Adrenal gland (tissue), 12 donors: ENCODE measurements around the gene GATAD2B. TPM values are rescaled to one million over a fixed set of nuclear protein-coding genes. Genes with fewer than 3 reads are reported as not detected.
"Not testable (repeated sequence)": the region's sequence is repeated elsewhere in the genome, so short reads cannot be mapped to it uniquely, and the experiment has no call there.

ENCODE experiments used
- DNase-seq, 7 donors: peaks; one replicate each; pipeline ENCODE4 v3.0.0-alpha.2; 2019 to 2020
- H3K27ac ChIP-seq, 5 donors: fragments of 200-600 bp; sonication (generic) in 4 of 5; 1 replicate in 3 of 5; 2 replicates in 2 of 5; pipeline versions ENCODE4 v1.5.1 to v1.8.0; 2016 to 2020; ENCODE audit warnings: mild to moderate bottlenecking in 1 of 5
- H3K27me3 ChIP-seq: fragments of 200-600 bp; 2 replicates; pipeline ENCODE4 v1.8.0; 2021
- H3K36me3 ChIP-seq, 2 donors: fragments of 200-600 bp; replicated peaks in 1 of 2; 1 replicate in 1 of 2; 2 replicates in 1 of 2; pipeline versions ENCODE4 v1.5.1 to v1.8.0; 2018 to 2022
- H3K4me1 ChIP-seq, 2 donors: fragments of 200-600 bp; replicated peaks in 1 of 2; 1 replicate in 1 of 2; 2 replicates in 1 of 2; pipeline versions ENCODE4 v1.5.1 to v1.8.0; 2018 to 2021
- H3K4me3 ChIP-seq, 4 donors: fragments of 200-600 bp; sonication (generic) in 3 of 4; one replicate each; pipeline ENCODE4 v1.5.1; 2016 to 2018
- H3K9me3 ChIP-seq, 3 donors: fragments of 200-600 bp; sonication (generic) in 1 of 3; replicated peaks in 1 of 3; 1 replicate in 2 of 3; 2 replicates in 1 of 3; pipeline versions ENCODE4 v1.5.1 to v1.8.0; 2016 to 2021
- POLR2A ChIP-seq, 2 donors: fragments of 450-650 bp; IDR thresholded peaks; one replicate each; pipeline ENCODE4 v1.6.1; 2017; ENCODE audit warnings: antibody characterized with exemption in 2 of 2, mild to moderate bottlenecking in 2 of 2, moderate library complexity in 1 of 2
- WGBS, 4 donors: extraction: QIAGEN DNeasy Blood & Tissue Kit in 2 of 4; methylation state at CpG; one replicate each; pipeline versions ENCODE4 v1.1.5 to v1.1.7; 2013 to 2017; 5-methylcytosine and 5-hydroxymethylcytosine counted together
- intact Hi-C, 2 donors: fragments of 100-400 bp; cut with DNase I; formaldehyde crosslinking; loops; one replicate each; pipeline versions ENCODE4 v1.14.1 to v1.15.0; 2022 to 2023
- polyA plus RNA-seq, 3 donors: library from polyadenylated mRNA; stranded (reverse); fragments of 200-250 nt in 2 of 3; fragments of 350-450 nt in 1 of 3; fragmentation: Illumina TruSeq in 1 of 3; extraction: RNeasy Lipid Tissue Mini Kit (QIAGEN cat#74804) in 1 of 3; gene quantifications; one replicate each; pipeline ENCODE4 v1.2.3, GENCODE V29; 2013 to 2014
- total RNA-seq, 9 donors: library from RNA; depleted of rRNA in 4 of 9; stranded (reverse); fragments of >200 nt in 4 of 9; fragments of 120-200 nt in 1 of 9; fragmentation: NEBNext Ultra II Directional in 1 of 9; extraction: Animal tissue kit (Norgen Biotek cat#: 25700) in 1 of 9; gene quantifications; one replicate each; pipeline versions ENCODE4 v1.1.0 to v1.2.4, GENCODE V29; 2013 to 2023
- TF ChIP-seq, protein P1 (sequence below), 6 experiments: fragments of 450-650 bp in 4 of 6; fragments of 200-600 bp in 2 of 6; sonication (generic) in 1 of 6; IDR thresholded peaks; 1 replicate in 5 of 6; 2 replicates in 1 of 6; pipeline versions ENCODE4 v1.5.1 to v1.8.0; 2016 to 2021; ENCODE audit warnings: antibody characterized with exemption in 6 of 6, mild to moderate bottlenecking in 2 of 6, moderate library complexity in 1 of 6
- donor health status: healthy with polysubstance abuse.
- donor health status: Bipolar disorder and iron deficiency.
- donor health status: DM: yes; HTN: yes; CAD: no.
- donor health status: DM: no; HTN: no; CAD: no.
- donor health status: DM: no; HTN: no; CAD: no.
- donor health status: DM: yes; HTN: yes; CAD: no.

The GATAD2B gene
- total and polyA plus RNA-seq, 12 donors = 3.0 to 43.3 (median 16.6) TPM

DNA sequence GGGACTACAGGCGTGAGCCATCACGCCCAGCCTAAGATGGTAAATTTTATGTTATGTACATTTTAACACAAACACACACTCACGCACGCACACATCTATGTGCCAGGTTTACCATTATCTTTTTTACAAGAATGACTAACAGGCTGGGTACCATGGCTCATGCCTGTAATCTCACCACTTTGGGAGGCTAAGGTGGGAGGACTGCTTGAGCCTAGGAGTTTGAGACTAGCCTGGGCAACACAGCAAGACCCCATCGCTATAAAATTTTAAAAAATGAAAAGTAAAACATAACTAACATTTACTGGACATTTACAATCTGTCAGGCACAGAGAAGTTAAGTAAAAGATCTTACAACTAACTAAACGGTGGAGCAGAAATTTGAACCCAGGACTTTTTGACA, 14.7 kb downstream of the GATAD2B start:
- 90 to 96% (median 93%) methylated on average over 6 of the region's 6 CpGs for WGBS, 4 donors
- intact Hi-C loops = no loop called here
- no peaks in the 10 kb centered on the region for H3K27me3 ChIP-seq

DNA sequence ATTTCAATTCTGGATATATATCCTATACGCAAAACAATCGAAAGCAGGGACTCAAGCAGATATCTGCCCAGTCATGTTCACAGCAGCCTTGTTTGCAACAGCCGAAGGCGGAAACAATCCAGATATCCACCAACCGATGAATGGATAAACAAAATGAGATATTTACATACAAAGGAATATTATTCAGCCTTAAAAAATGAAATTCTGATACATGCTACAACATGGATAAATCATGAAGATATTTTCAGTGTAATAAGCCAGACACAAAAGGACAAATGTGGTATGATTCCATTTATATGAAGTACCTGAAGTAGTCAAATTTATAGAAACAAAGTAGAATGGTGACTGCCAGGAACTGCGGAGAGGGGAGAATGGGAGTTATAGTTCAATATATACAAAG, 15.6 kb downstream of the GATAD2B start:
- no peak overlapping the region for H3K27ac ChIP-seq
- DNase-seq = no peak
- no peak overlapping the region for H3K4me3 ChIP-seq
- 89 to 93% (median 90%) methylated on average over 6 of the region's 6 CpGs for WGBS, 4 donors
- H3K4me1 ChIP-seq = peaks cover 0 to 11% of the 10 kb centered on the region in 2 donors
- TF ChIP-seq POLR2A (IDR thresholded peaks at IDR 0.05) = no peak
- TF ChIP-seq, protein P1, sequence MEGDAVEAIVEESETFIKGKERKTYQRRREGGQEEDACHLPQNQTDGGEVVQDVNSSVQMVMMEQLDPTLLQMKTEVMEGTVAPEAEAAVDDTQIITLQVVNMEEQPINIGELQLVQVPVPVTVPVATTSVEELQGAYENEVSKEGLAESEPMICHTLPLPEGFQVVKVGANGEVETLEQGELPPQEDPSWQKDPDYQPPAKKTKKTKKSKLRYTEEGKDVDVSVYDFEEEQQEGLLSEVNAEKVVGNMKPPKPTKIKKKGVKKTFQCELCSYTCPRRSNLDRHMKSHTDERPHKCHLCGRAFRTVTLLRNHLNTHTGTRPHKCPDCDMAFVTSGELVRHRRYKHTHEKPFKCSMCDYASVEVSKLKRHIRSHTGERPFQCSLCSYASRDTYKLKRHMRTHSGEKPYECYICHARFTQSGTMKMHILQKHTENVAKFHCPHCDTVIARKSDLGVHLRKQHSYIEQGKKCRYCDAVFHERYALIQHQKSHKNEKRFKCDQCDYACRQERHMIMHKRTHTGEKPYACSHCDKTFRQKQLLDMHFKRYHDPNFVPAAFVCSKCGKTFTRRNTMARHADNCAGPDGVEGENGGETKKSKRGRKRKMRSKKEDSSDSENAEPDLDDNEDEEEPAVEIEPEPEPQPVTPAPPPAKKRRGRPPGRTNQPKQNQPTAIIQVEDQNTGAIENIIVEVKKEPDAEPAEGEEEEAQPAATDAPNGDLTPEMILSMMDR (IDR thresholded peaks at IDR 0.05) = no peak
- H3K36me3 ChIP-seq = no peaks in the 10 kb centered on the region
- no peaks in the 10 kb centered on the region for H3K9me3 ChIP-seq
- intact Hi-C loops = no loop called here
- no peaks in the 10 kb centered on the region for H3K27me3 ChIP-seq

More for the DNA sequence above, 14.7 kb downstream of the GATAD2B start:
- Histone ChIP-seq H3K4me3 (no peak overlapping the region), H3K36me3 (no peaks in the 10 kb centered on the region), H3K4me1 (peaks cover 0 to 11% of the 10 kb centered on the region in 2 donors), H3K9me3 (no peaks in the 10 kb centered on the region), H3K27ac (no peak overlapping the region)
- no peak for TF ChIP-seq POLR2A (IDR thresholded peaks at IDR 0.05)
- TF ChIP-seq, protein P1 (IDR thresholded peaks at IDR 0.05) = no peak
- DNase-seq = no peak

DNA sequence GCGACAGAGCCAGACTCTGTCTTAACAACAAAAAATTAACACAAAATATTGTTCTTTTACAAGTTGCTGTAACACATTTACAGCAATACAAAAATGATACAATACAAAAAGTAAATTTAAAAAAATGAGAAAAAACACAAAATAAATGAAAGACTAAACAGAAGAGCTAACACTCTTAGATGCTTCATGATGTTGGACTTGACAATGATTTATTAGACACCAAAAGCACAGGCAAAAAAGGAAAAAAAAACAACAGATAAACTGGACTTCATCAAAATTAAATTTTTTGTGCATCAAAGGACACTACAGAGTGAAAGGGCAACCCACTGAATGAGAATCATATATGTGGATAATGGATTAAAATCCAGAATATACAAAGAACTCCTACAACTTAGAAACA, 16.4 kb downstream of the GATAD2B start:
- H3K4me1 ChIP-seq = peaks cover 0 to 11% of the 10 kb centered on the region in 2 donors
- H3K4me3 ChIP-seq = no peak overlapping the region
- no peak overlapping the region for H3K27ac ChIP-seq
- no peak for TF ChIP-seq POLR2A (IDR thresholded peaks at IDR 0.05)
- TF ChIP-seq, protein P1 (IDR thresholded peaks at IDR 0.05) = no peak
- H3K27me3 ChIP-seq = no peaks in the 10 kb centered on the region
- H3K9me3 ChIP-seq = no peaks in the 10 kb centered on the region
- intact Hi-C loops = no loop called here
- no peaks in the 10 kb centered on the region for H3K36me3 ChIP-seq
- DNase-seq = no peak
- WGBS, 4 donors = 96 to 100% (median 98%) methylated on average over 1 of the region's 1 CpG

GRCh38 chr1:153905908-153906307, 16.9 kb downstream of the GATAD2B start:
- DNase-seq = peak in 1 of 7 donors; percentile 5
- H3K9me3 ChIP-seq, H3K27me3 ChIP-seq, H3K27ac ChIP-seq, intact Hi-C loops, H3K4me1 ChIP-seq, H3K36me3 ChIP-seq, H3K4me3 ChIP-seq: not testable (repeated sequence)
- 92 to 98% (median 94%) methylated on average over 8 of the region's 8 CpGs for whole genome bisulfite sequencing, 4 donors

DNA sequence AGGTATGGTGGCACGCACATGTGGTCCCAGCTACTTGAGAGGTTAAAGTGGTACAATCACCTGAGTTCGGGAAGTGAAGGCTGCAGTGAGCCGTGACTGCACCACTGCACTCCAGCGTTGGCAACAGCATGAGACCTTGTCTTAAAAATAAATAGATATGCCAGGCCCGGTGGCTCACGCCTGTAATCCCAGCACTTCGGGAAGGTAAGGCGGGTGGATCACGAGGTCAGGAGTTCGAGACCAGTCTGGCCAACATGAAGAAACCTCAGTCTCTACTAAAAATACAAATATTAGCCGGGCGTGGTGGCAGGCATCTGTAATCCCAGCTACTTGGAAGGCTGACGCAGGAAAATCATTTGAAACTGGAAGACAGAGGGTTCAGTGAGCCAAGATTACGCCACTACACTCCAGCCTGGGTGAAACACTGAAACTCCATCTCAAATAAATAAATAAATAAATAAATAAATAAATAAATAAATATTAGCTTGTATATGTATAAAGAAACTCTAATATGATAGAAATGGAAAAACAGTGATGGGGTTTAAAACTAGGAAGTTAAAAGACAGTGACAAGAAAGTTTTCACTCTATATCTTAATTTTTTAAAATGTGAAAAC, 18.8 kb downstream of the GATAD2B start:
- peak in 2 of 7 donors; percentile 11 to 12 for DNase-seq
- Histone ChIP-seq H3K4me3 (no peak overlapping the region), H3K27ac (peak overlapping the region in 1 of 5 donors; percentile 32), H3K9me3 (no peaks in the 10 kb centered on the region), H3K36me3 (no peaks in the 10 kb centered on the region), H3K27me3 (no peaks in the 10 kb centered on the region), H3K4me1 (peaks cover 0 to 4% of the 10 kb centered on the region in 2 donors)
- 76 to 83% (median 78%) methylated on average over 14 of the region's 14 CpGs for WGBS, 4 donors
- TF ChIP-seq, protein P1 (IDR thresholded peaks at IDR 0.05) = no peak
- no peak for TF ChIP-seq POLR2A (IDR thresholded peaks at IDR 0.05)
- intact Hi-C loops = no loop called here
